GM21447 (cell line): ENCODE data around the gene ITPKC.
"Not testable (repeated sequence)": the region's sequence is repeated elsewhere in the genome, so short reads cannot be mapped to it uniquely, and the experiment has no call there.

Experiments
- ATAC-seq: cut with Tn5 transposase; IDR thresholded peaks from one replicate; pipeline ENCODE4 v1.9.1; 2021; ENCODE audit not compliant: unreplicated experiment

Gene ITPKC

GRCh38 chr19:40714441-40715299, 2.2 kb upstream of the ITPKC start:
- peak; percentile 54 for ATAC-seq

- no peak for ATAC-seq
Measured at GRCh38 chr19:40716031-40716481, 856 bp upstream of the ITPKC start.

DNA sequence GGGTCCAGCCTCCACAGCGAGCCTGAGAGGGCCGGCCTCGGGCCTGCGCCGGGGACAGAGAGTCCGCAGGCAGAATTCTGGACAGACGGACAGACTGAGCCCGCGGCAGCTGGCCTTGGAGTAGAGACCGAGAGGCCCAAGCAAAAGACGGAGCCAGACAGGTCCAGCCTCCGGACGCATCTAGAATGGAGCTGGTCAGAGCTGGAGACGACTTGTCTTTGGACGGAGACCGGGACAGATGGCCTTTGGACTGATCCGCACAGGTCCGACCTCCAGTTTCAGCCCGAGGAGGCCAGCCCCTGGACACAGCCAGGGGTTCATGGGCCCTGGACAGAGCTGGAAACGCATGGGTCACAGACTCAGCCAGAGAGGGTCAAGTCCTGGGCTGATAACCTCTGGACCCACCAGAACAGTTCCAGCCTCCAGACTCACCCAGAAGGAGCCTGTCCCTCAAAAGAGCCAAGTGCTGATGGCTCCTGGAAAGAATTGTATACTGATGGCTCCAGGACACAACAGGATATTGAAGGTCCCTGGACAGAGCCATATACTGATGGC, 490 bp downstream of the ITPKC start:
- no peak for ATAC-seq

DNA sequence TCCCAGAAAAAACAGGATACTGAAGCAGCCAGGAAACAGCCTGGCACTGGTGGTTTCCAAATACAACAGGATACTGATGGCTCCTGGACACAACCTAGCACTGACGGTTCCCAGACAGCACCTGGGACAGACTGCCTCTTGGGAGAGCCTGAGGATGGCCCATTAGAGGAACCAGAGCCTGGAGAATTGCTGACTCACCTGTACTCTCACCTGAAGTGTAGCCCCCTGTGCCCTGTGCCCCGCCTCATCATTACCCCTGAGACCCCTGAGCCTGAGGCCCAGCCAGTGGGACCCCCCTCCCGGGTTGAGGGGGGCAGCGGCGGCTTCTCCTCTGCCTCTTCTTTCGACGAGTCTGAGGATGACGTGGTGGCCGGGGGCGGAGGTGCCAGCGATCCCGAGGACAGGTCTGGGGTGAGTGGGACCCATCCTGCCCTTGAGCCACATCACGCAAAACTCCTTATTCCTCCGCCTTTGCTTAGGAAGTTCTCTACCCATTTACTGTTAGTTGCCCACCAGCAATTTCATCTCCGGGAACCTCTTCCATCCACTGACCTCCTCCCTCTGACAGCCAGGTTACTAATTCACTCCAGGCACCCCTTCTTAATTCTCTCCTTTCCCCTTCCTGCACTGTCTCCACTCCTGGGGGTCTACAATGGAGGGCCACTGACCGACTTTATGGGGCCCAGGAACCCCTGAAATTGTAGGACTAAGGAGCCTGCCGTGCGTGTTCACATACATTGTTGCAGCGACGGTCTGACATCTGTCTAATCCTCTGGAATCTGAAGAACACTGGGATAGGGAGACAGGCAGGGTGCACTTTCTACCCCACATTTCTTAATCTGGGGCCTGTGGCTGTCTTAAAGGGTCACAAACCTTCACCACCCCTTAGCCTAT, 1.2 kb downstream of the ITPKC start:
- no peak for ATAC-seq

- ATAC-seq, result no peak
Measured at GRCh38 chr19:40718774-40719391, 2.0 kb downstream of the ITPKC start.

DNA sequence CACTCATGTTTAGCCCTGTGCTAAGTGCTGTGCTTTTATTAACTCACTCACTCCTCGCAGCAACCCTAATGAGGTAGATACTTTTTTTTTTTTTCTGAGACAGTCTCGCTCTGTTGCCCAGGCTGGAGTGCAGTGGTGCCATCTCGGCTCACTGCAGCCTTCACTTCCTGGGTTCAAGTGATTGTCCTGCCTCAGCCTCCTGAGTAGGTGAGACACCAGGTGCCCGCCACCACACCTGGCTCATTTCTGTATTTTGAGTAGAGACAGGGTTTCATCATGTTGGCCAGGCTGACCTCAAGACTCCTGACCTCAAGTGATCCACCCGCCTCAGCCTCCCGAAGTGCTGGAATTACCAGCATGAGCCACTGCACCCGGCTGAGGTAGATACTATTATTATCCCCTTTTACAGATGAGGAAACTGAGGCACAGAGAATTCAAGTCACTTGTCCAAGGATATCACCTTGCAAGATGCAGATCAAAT, 2.5 kb downstream of the ITPKC start:
- ATAC-seq, result no peak

DNA sequence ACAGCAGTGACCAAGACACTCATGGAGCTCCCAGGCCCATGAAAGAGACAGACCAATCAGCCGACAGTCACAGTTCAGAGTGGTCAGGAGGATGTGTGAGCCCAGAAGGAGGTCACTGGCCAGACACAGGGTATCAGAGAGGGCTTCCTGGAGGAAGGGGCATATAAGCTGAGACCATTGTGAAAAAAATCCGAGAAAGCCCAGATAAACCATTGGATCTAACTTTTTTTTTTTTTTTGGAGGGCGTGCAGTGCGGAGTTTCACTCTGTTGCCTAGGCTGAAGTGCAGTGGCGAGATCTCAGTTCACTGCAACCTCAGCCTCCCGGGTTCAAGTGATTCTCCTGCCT, 4.2 kb downstream of the ITPKC start:
- ATAC-seq, result no peak

DNA sequence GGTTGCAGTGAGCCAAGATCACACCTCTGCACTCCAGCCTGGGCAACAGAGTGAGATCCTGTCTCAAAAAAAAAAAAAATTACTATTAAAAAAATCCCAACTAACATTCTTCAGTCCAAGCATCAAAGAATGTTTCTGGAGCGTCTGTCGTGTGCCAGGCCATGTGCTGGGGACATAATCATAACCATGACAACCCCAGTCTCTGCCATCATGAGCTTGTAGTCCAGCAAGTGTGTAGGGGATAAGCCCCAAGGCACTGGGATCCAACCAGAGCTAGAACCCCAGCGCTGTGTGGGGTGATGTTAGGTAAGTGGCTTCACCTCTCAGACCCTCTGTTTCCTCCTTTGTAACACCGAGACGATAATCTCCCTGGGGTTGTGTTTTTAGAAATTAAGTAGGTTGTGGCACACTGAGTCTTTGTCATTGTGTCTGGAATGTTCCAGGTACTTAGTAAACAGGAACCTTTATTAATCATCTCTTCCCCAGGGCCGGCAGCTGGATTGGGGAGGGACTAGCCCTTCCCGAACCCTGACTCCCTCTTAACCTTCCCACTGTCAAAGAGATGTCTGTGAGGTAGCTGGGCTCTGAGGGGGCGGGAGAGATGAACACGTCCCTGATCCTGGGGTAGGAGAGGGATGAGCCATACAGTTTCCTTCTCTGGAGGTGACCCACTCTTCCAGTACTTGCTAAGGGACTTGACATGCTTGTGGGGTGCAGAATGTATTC, 5.2 kb downstream of the ITPKC start:
- no peak for ATAC-seq

DNA sequence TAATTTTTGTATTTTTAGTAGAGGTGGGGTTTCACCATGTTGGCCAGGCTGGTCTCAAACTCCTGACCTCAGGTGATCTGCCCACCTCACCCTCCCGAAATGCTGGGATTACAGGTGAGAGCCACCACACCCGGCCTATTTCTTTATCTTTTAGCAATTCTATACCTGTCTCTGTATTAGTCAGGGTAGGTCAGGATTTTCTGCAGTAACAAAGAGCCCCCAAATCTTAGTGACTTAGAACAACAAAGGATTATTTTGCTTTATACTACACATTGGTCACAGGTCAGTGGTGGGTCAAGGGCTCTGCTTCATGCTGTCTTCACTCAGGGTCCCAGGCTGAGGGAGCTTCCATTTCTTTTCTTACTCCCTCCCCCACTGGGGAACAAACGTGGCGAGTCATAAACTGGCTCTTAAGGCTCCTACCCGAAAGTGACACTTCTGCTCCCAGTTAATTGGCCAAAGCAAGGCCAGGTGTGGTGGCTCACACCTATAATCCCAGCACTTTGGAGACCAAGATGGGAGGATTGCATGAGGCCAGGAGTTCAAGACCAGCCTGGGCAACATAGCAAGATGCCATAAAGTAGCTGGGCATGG, 6.8 kb downstream of the ITPKC start:
- ATAC-seq, result no peak

GRCh38 chr19:40724315-40724714, 7.4 kb downstream of the ITPKC start:
- no peak for ATAC-seq

DNA sequence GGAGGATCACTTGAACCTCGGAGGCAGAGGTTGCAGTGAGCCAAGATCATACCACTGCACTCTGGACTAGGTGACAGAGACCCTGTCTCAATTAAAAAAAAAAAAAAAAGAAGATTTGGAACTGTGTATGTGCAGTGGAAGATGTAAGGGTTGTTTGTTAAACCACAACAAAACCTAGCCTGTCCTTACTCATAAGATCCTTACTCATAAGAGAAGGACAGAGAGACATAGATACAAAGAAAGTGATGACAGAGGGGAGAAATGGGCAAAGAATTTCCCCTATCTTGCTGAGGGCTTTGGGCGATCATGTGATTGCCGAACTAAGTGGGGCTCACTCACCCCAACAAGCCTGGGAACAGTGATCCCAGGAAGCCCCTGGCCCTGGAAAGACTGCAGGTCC, 7.9 kb downstream of the ITPKC start:
- no peak for ATAC-seq

DNA sequence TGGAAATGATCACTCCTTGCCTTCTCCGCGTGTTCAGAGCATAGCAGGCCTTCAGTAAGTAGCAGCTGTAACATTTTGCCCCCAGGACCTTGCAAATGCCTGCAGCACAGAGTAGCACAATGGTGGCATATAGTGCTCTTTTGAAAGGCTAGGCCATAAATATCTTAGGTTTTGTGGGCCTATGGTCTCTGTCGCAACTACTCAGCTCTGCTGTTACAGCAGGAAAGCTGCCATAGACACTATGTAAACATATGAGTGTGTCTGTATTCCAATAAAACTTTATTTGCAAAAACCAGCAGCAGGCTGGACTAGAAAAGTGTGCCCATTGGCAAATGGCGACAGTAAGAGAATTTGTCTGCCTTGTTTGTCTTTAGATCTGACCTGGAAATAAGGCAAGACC, 9.4 kb downstream of the ITPKC start:
- no peak for ATAC-seq

- not testable (repeated sequence) for ATAC-seq
Measured at GRCh38 chr19:40730065-40730464, 13.2 kb downstream of the ITPKC start.

DNA sequence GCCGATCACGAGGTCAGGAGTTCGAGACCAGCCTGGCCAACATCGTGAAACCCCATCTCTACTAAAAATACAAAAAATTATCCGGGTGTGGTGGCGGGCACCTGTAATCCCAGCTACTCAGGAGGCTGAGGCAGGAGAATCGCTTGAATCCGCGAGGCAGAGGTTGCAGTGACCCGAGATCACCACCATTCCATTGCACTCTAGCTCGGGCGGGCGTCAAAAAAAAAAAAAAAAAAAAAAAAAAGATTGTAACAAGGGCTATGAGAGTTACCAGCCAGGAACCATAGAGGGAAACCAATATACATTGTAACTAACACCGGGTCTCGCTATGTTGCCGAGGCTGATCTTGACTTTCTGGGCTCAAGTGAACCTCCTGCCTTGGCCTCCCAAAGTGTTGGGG, 15.4 kb downstream of the ITPKC start:
- not testable (repeated sequence) for ATAC-seq

DNA sequence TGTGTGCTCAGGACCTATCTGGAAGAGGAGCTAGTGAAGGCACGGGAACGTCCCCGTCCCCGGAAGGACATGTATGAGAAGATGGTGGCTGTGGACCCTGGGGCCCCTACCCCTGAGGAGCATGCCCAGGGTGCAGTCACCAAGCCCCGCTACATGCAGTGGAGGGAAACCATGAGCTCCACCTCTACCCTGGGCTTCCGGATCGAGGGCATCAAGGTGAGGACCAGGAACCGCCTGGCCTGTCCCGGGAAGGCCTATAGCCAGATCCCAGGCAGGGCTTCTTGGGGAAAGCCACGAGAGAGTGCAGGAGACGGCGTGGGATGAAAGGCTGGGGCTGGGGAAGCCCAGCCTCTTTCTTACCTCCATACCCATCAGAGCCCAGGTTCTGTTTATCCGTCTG, 16.2 kb downstream of the ITPKC start:
- no peak for ATAC-seq

GRCh38 chr19:40735013-40735771, 18.3 kb downstream of the ITPKC start:
- no peak for ATAC-seq

GRCh38 chr19:40736661-40737060, 19.7 kb downstream of the ITPKC start:
- no peak for ATAC-seq

DNA sequence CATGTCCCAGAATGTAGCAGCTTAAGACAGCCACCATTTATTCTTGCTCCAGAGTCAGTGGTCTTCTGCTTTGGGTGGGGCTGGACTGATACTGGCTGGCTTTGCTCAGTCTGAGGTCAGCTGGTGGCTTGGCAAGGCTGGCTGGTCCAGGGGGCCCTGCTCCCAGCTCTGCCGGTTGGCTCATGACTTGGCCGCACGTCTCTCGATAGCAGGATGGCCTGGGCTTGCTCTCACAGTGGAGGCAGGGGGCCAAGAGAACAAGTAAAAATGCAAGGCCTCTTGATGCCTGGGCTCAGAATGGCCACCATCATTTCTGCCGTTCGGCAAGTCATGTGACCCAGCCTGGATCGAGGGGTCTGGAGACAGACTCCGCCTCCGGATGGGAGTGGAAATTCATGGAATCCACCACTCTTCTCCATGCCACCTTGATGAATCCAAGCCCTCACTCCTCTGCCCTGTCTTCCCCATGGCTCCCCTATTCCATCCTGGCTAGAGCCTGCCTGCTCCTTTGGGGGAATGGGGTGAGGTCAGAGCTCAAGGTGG, 20.3 kb downstream of the ITPKC start:
- ATAC-seq, result no peak
